Suprapubic skin (tissue), 4 donors: Measurements from ENCODE around the gene SP4. TPM values are rescaled to one million over a fixed set of nuclear protein-coding genes. Genes with fewer than 3 reads are reported as not detected.

Experiments used
- DNase-seq, 2 donors: peaks; one replicate each; pipeline ENCODE4 v3.0.0-alpha.2; 2019; ENCODE audit warnings: low spot score in 2 of 2
- H3K27ac ChIP-seq: fragments of 200-600 bp; sonication (generic); one replicate; pipeline ENCODE4 v1.5.1; 2019
- H3K27me3 ChIP-seq: fragments of 200-600 bp; sonication (generic); one replicate; pipeline ENCODE4 v1.5.1; 2019
- H3K36me3 ChIP-seq: fragments of 200-600 bp; sonication (generic); one replicate; pipeline ENCODE4 v1.5.1; 2019
- H3K4me1 ChIP-seq: fragments of 200-600 bp; sonication (generic); one replicate; pipeline ENCODE4 v1.5.1; 2019
- H3K4me3 ChIP-seq: fragments of 200-600 bp; sonication (generic); one replicate; pipeline ENCODE4 v1.5.1; 2019; ENCODE audit warnings: mild to moderate bottlenecking
- H3K9me3 ChIP-seq: fragments of 200-600 bp; sonication (generic); one replicate; pipeline ENCODE4 v1.5.1; 2019
- EP300 ChIP-seq: sonication (generic); formaldehyde crosslinking; IDR thresholded peaks from one replicate; pipeline ENCODE4 v1.6.1; 2017; ENCODE audit warnings: antibody characterized with exemption
- POLR2A ChIP-seq, 2 donors: fragments of 450-650 bp; IDR thresholded peaks; one replicate each; pipeline ENCODE4 v1.6.1; 2017; ENCODE audit warnings: antibody characterized with exemption in 2 of 2, mild to moderate bottlenecking in 2 of 2, moderate library complexity in 2 of 2
- POLR2AphosphoS5 ChIP-seq, 3 donors: sonication (generic); formaldehyde crosslinking; IDR thresholded peaks; one replicate each; pipeline ENCODE4 v1.6.1; 2017; ENCODE audit warnings: antibody characterized with exemption in 3 of 3
- WGBS: methylation state at CpG from one replicate; pipeline ENCODE4 v1.1.5; 2018; 5-methylcytosine and 5-hydroxymethylcytosine counted together
- total RNA-seq, 4 donors: library from RNA; depleted of rRNA; stranded (reverse); fragments of >200 nt; gene quantifications; one replicate each; pipeline ENCODE4 v1.1.0, GENCODE V29; 2016
- TF ChIP-seq, protein P1 (sequence below), 2 donors: fragments of 200-600 bp in 1 of 2; fragments of 450-650 bp in 1 of 2; sonication (generic) in 1 of 2; IDR thresholded peaks; one replicate each; pipeline ENCODE4 v1.5.1; 2016 to 2019; ENCODE audit warnings: antibody characterized with exemption in 2 of 2, mild to moderate bottlenecking in 1 of 2, moderate library complexity in 1 of 2

SP4 gene
- total RNA-seq, 4 donors from 2014 or later, result 5.3 to 17.0 (median 11.1) TPM

GRCh38 chr7:21417647-21418046 lies 10.2 kb upstream of the SP4 start:
- TF ChIP-seq POLR2AphosphoS5 (IDR thresholded peaks at IDR 0.05) (no peak), POLR2A (IDR thresholded peaks at IDR 0.05) (no peak), EP300 (no peak)
- TF ChIP-seq, protein P1, sequence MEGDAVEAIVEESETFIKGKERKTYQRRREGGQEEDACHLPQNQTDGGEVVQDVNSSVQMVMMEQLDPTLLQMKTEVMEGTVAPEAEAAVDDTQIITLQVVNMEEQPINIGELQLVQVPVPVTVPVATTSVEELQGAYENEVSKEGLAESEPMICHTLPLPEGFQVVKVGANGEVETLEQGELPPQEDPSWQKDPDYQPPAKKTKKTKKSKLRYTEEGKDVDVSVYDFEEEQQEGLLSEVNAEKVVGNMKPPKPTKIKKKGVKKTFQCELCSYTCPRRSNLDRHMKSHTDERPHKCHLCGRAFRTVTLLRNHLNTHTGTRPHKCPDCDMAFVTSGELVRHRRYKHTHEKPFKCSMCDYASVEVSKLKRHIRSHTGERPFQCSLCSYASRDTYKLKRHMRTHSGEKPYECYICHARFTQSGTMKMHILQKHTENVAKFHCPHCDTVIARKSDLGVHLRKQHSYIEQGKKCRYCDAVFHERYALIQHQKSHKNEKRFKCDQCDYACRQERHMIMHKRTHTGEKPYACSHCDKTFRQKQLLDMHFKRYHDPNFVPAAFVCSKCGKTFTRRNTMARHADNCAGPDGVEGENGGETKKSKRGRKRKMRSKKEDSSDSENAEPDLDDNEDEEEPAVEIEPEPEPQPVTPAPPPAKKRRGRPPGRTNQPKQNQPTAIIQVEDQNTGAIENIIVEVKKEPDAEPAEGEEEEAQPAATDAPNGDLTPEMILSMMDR (IDR thresholded peaks at IDR 0.05), result no peak
- DNase-seq, result no peak
- WGBS, result 33% methylated on average over 4 of the region's 4 CpGs
- H3K27me3 ChIP-seq, result no peaks in the 10 kb centered on the region
- H3K4me3 ChIP-seq, result no peak overlapping the region
- no peaks in the 10 kb centered on the region for H3K4me1 ChIP-seq
- H3K9me3 ChIP-seq, result no peaks in the 10 kb centered on the region
- no peaks in the 10 kb centered on the region for H3K36me3 ChIP-seq
- no peak overlapping the region for H3K27ac ChIP-seq

DNA sequence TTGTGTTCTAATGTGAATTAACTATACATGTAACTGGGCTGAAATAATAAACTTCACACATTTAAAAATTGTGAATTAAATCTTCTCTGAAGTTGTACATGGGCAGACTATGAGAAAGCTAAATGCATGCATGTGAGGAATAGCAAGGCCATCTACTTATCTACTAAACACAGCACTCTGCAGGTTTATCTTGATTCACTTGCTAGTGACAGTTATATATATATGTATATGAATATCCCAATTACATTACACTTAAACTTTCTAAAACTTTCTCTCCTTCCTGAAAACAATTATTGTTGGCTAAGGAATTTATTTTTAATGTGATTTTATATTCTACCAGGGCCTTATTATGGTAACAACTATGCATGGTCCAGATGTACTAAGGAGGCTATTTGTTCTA lies 5.1 kb upstream of the SP4 start:
- Histone ChIP-seq H3K9me3 (no peaks in the 10 kb centered on the region), H3K4me1 (peaks cover 7% of the 10 kb centered on the region), H3K27ac (no peak overlapping the region), H3K4me3 (no peak overlapping the region), H3K36me3 (no peaks in the 10 kb centered on the region), H3K27me3 (no peaks in the 10 kb centered on the region)
- TF ChIP-seq POLR2A (IDR thresholded peaks at IDR 0.05) (no peak), EP300 (no peak), POLR2AphosphoS5 (IDR thresholded peaks at IDR 0.05) (no peak)
- TF ChIP-seq, protein P1 (IDR thresholded peaks at IDR 0.05), result no peak
- no peak for DNase-seq

DNA sequence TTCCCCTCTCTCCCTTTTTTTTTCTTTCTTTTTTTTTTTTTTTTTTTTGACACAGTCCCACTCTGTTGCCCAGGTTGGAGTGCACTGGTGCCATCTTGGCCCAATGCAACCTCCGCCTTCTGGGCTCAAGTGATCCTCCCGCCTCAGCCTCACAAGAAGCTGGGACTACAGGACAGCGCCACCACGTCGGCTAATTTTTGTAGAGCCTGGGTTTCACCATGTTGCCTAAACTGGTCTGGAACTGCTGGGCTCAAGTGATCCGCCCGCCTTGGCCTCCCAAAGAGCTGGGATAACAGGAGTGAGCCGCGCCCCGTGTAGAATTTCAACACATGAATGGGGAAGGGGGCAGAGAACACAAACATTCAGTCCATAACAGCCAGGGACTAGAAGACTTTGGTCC lies 2.6 kb upstream of the SP4 start:
- Histone ChIP-seq H3K27ac (no peak overlapping the region), H3K4me1 (peaks cover 24% of the 10 kb centered on the region), H3K36me3 (no peaks in the 10 kb centered on the region), H3K27me3 (no peaks in the 10 kb centered on the region), H3K9me3 (no peaks in the 10 kb centered on the region), H3K4me3 (no peak overlapping the region)
- TF ChIP-seq, protein P1 (IDR thresholded peaks at IDR 0.05), result no peak
- TF ChIP-seq POLR2A (IDR thresholded peaks at IDR 0.05), result no peak
- no peak for TF ChIP-seq POLR2AphosphoS5 (IDR thresholded peaks at IDR 0.05)
- TF ChIP-seq EP300, result no peak
- DNase-seq, result no peak
- WGBS, result 97% methylated on average over 10 of the region's 10 CpGs

DNA sequence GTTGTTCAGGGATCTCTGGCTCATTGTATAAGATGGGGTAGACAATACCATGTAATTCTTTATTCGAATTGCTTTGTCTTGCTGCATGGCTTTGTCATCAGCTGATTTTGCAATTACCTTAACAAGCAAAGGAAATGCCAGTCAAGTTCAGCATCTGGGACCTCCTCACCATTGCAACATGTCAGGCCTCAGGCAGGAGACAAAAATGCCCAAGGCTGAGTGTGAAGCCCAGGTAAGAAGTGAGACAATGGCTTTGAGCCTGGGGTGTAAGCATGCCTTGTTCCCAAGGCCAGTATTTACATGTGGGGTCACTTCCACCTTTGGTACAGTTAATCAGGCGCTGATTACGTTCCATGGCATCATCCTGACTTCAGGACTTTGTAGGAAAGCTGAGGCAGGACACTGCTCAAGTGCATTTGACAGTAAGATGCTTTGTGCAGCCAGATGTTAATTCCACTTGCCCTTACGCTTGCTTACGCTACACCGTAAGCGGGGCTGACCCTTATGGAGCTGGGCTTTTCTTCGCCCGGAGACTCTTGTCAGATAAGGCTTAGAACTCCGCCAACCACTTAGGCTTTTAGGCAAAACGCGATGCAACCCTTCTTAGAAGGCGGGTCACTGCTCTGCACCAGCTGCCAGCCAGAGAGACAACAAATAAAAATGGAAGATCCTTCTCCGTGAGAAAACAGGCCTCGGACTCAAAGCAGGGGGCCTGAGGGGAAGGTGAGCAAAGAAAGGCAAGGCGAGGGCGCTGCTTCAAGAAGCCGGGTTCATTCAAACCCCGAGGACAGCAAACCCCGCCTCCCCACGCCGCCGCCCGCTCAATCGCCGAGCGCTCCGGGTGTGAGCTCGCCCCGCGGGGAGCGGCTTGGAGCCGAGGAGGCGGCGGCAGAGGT lies 1.3 kb upstream of the SP4 start:
- Histone ChIP-seq H3K4me1 (peaks cover 37% of the 10 kb centered on the region), H3K27ac (peak overlapping the region; percentile 99), H3K9me3 (no peaks in the 10 kb centered on the region), H3K27me3 (no peaks in the 10 kb centered on the region), H3K36me3 (no peaks in the 10 kb centered on the region), H3K4me3 (peak overlapping the region; percentile 86)
- 3% methylated on average over 27 of the region's 35 CpGs for WGBS
- TF ChIP-seq EP300 (no peak), POLR2AphosphoS5 (IDR thresholded peaks at IDR 0.05) (no peak), POLR2A (IDR thresholded peaks at IDR 0.05) (no peak)
- TF ChIP-seq, protein P1 (IDR thresholded peaks at IDR 0.05), result no peak
- DNase-seq, result no peak

DNA sequence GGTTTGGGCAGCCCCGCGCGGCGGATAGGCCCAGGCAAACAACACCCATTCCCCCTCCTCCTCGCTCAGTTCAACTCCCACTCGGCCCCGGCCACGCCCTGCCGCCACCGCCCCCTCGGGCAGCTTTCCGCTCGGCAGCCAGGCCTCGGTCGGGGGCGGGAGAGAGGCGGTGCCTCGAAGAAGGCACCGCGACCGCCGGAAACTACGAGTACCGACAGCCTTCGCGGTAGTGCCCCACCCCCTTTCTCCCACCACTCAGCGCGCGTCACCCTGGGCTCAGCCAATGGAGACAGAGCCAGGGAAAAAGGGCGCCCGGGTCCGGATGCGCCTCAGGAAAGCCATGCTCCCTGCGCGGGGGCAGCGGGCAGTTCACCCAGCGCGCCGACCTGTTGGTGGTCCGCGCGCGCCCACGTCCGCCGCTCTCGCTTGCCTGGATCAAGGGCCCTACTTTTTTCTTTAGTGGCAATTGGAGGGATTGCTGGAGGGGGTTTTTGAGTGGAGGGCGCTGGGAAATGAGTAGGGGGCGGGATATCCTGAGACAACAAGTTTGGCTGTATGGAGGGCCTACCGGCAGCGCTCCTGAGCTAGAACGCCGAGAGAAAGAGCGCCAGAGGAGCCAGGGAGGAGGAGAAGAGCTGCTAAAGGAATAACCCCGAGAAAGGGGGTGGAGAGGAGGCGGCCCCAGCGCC lies 557 bp upstream of the SP4 start:
- H3K4me1 ChIP-seq, result peaks cover 43% of the 10 kb centered on the region
- H3K4me3 ChIP-seq, result peak overlapping the region; percentile 86
- DNase-seq, result peak; percentile 99
- TF ChIP-seq, protein P1 (IDR thresholded peaks at IDR 0.05), result peak in 1 of 2 donors; percentile 31
- TF ChIP-seq POLR2AphosphoS5 (IDR thresholded peaks at IDR 0.05) (peak in 1 of 3 donors; percentile 45), POLR2A (IDR thresholded peaks at IDR 0.05) (peak; percentile 35 to 70), EP300 (no peak)
- no peaks in the 10 kb centered on the region for H3K9me3 ChIP-seq
- peak overlapping the region; percentile 99 for H3K27ac ChIP-seq
- H3K36me3 ChIP-seq, result no peaks in the 10 kb centered on the region
- under 1% methylated on average over 54 of the region's 57 CpGs for WGBS
- H3K27me3 ChIP-seq, result no peaks in the 10 kb centered on the region
